NT2/D1 (cell line): ENCODE data around the gene TANK.

ENCODE experiments used
- SUZ12 ChIP-seq: IDR thresholded peaks from 2 replicates; pipeline ENCODE4 v1.6.1; 2011; ENCODE audit not compliant: insufficient read length, insufficient read depth; ENCODE audit errors: extremely low read depth
- ZNF274 ChIP-seq: IDR thresholded peaks from 2 replicates; pipeline ENCODE4 v1.6.1; 2011; ENCODE audit warnings: mild to moderate bottlenecking, low read depth, low read length

DNA sequence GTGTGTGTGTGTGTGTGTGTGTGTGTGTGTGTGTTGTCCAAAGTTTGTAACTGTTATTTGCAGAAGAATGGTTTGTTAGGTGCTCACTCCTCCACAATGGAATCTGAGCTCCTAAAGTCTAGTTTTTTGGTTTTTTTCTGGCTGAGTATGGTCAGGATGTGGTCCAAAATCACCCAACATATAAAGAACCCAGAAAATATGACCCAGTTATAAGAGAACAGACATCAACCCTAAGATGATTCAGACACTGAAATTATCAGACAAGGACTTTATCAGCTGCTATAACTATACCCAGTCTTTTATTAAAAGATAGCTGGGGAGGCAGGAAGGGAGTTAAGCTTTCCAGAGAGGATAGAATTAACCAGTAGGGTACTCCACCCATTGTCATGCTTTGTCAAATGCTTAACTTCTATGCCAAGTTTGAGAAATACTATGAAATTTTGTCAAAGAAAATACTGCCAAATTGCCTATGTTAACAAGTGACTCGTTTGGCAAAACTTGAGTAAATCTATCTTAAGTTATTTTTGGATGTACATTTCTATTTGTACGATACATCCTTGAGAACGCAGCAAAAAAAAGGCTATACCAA, 57.5 kb downstream of the TANK start:
- TF ChIP-seq SUZ12 (no peak), ZNF274 (no peak)
